HG02981 (cell line): Measurements from ENCODE around the gene CAPZA2.
"Not testable (repeated sequence)": the region's sequence is repeated elsewhere in the genome, so short reads cannot be mapped to it uniquely, and the experiment has no call there.

Experiments used
- ATAC-seq: cut with Tn5 transposase; IDR thresholded peaks from one replicate; pipeline ENCODE4 v1.9.1; 2021; ENCODE audit warnings: mild to moderate bottlenecking, moderate library complexity; ENCODE audit not compliant: unreplicated experiment

Gene CAPZA2

DNA sequence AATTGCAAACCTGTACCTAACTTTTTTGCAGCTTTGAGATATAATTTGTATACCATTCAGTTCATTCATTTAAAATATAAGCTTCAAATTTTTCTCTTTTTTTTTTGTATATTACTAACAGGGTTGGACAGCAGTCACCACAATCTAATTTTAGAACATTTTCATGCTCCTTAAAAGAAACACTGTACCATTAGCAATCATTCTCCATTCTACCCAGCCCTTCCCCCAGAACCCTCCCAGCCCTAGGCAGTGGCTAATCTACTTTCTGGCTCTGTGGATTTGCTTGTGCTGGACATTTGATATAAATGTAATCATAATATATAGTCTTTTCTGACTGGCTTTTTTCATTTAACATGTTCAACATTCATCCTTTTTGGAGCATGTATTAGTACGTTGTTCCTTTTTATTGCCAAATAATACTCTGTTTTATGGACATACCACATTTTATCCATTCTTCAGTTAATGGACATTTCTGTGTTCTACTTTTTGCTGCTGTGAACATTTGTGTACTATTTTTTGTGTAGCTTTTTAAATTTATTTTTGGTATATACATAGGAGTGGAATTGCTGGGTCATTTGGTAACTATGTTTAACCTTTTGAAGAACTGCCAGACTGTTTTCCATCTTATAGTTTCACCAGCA is 50.0 kb downstream of the CAPZA2 start:
- no peak for ATAC-seq

GRCh38 chr7:116918704-116919103 is 56.3 kb downstream of the CAPZA2 start:
- no peak for ATAC-seq

GRCh38 chr7:116920359-116920758 is 58.0 kb downstream of the CAPZA2 start:
- ATAC-seq: no peak

- ATAC-seq: no peak
Observed at GRCh38 chr7:116922545-116922944, 60.2 kb downstream of the CAPZA2 start.

DNA sequence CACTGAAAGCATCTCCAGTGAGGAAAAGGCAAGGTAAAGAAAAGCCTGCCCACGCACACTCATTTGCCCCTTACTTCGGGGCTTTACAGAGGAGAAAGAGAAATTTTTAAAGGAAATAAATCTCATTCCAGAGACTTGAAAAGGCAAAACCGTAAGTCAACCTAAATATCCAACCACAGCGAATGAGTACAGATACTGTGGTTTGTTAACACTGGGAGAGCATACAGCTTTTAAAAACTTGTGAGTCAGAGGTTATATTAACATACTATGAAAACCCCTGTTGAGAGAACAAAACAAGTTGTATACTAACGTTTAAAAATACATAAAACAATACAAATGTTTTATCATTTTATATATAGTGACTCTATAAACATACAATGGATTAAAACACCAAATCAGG is 62.4 kb downstream of the CAPZA2 start:
- ATAC-seq: no peak

GRCh38 chr7:116929021-116929420 is 66.6 kb downstream of the CAPZA2 start:
- ATAC-seq: no peak

GRCh38 chr7:116929914-116930913 is 67.8 kb downstream of the CAPZA2 start:
- ATAC-seq: peak; percentile 73

GRCh38 chr7:116932566-116932965 is 70.2 kb downstream of the CAPZA2 start:
- ATAC-seq: no peak

DNA sequence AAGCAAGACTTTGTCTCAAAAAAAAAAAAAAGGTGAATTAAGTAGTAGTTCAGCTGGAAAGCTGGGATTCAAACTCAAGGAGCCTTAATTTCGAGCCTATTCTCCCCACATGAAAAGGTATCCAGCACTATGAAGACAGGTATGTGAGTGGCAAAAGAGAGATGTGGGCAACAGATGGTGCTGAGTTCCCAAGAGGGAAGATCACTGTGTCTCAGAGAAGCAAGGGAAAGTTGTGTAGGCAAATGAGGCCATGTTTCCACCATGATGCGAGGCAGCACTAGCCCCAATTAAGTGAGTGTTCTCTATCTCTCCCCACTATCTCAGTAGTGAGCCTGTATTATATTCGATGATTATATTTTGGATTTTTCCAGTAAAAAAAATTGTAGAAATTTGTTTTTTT is 71.1 kb downstream of the CAPZA2 start:
- ATAC-seq: no peak

GRCh38 chr7:116934580-116934979 is 72.2 kb downstream of the CAPZA2 start:
- ATAC-seq: no peak

GRCh38 chr7:116936844-116937243 is 74.5 kb downstream of the CAPZA2 start:
- ATAC-seq: not testable (repeated sequence)

DNA sequence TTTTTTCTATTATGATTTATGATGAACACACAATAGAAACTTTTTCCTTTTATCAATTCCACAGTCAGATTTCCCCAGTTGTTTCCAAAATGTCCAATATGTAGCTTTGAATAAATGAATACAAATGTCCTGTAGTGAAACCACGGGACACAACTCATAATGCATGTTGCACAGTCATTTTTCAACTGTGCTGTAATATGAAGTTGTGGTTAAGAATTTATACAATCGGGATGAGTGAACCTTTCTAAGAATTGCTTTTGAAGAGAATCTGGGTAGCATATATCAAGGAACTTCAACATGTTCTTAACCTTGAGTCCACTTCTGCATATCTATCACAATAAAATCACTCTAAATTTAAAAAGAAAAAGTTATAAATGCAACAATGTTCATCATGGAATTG is 76.3 kb downstream of the CAPZA2 start:
- no peak for ATAC-seq

- ATAC-seq: no peak
Observed at GRCh38 chr7:116940689-116941370, 78.4 kb downstream of the CAPZA2 start.

GRCh38 chr7:116942504-116942903 is 80.1 kb downstream of the CAPZA2 start:
- ATAC-seq: no peak

- no peak for ATAC-seq
Observed at GRCh38 chr7:116948934-116949333, 86.5 kb downstream of the CAPZA2 start.

DNA sequence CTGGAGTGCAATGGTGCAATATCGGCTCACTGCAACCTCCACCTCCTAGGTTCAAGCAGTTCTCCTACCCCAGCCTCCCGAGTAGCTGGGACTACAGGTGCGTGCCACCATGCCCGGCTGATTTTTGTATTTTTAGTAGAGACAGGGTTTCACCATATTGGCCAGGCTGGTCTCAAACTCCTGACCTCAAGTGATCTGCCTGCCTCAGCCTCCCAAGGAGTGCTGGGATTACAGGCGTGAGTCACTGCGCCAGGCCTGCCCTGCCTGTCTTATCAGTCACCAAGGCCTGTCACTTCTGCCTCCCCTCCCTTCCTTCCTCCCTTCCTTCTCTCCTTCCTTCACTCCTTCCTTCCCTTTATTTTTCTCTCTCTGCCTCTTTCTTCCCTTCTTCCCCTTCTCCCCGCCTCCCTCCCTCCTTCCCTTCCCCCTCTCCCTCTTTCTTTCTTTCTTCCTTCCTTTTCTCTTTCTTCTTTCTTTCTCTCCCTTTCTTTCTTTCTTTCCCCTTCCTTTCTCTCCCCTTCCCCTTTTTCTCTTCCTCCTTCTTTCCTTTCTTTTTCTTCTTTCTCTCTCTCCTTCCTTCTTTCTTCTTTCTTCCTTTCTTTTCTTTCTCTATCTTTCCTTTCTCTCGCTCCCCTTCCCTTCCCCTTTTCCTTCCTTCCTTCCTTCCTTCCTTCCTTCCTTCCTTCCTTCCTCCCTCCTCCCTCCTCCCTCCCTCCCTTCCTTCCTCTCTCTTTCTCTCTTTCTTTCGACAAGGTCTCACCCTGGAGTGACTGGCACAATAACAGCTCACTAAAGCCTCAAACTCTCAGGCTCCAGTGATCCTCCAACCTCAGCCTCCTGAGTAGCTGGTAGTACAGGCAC is 87.8 kb downstream of the CAPZA2 start:
- ATAC-seq: no peak

DNA sequence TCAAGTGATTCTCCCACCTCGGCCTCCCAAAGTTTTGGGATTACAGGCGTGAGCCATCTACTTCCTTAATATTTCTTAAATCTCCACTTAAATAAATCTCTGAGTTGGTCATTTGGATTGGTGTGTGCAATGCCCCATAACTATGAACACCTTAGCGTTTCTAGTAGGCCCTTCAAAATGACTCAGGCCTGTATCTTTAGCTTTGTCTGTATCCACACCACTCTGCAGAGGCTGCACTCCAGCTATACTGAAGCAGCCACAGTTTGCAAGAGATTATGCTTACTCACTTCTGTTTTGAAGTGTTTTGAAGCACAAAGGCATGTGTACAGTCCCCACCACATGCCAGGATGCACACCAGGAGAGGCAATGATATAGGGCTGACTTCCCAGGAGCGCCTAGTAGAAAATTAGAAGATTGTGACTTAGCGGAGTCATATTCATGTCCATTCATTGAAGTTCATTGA is 88.5 kb downstream of the CAPZA2 start:
- no peak for ATAC-seq

DNA sequence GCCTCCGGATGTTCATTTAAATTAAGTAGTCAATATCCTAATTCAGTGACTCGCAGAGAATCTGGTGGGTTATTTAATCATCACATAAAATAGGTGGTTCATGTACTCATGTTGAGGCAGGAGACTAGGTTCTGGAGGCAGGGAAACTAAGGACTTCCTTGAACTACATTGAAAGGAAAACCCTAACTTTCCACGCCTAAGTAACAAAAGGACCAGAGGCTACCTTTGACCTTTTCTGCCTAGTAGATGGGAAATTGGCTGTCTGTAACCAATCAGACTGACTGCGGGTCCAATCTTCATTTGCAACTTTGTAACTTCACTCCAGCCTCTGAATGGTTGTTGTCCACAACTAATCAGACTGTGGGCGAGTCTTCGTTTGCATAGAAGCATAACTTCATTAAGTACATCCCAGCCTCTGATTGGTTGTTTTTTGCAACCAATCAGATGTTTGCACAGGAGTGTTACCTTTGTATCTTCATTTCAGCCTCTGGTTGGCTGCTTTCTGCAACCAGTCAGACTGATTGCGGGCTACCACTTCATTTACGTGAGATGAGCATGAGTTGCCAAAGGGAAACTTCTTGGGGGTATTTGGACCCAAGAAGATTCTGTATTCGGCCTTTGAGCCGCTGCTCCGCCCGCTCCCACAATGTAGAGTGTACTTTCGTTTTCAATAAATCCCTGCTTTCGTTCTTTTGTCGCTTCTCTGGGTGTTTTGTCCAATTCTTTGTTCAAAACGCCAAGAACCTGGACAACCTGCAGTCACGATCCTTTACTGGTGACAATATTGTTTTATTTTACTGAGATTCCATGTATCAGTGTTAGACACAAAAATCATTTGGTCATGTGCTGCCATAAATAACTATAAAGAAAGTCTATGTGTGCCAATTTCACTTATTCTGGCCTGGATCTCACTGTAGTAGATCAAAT is 89.2 kb downstream of the CAPZA2 start:
- ATAC-seq: no peak

GRCh38 chr7:116952635-116953371 is 90.4 kb downstream of the CAPZA2 start:
- ATAC-seq: peak; percentile 13
